Stimulated activated CD4-positive, alpha-beta T cell treated with anti-CD3 and anti-CD28 coated beads, TNF-alpha, amount 100 ng/mL, for 4 hours (primary cell): ENCODE measurements around the gene ARPC4.

ENCODE experiments used
- DNase-seq, 3 experiments: peaks; one replicate each; pipeline ENCODE4 v3.0.0-alpha.2; 2020; ENCODE audit warnings: low read depth in 3 of 3

The ARPC4 gene

DNA sequence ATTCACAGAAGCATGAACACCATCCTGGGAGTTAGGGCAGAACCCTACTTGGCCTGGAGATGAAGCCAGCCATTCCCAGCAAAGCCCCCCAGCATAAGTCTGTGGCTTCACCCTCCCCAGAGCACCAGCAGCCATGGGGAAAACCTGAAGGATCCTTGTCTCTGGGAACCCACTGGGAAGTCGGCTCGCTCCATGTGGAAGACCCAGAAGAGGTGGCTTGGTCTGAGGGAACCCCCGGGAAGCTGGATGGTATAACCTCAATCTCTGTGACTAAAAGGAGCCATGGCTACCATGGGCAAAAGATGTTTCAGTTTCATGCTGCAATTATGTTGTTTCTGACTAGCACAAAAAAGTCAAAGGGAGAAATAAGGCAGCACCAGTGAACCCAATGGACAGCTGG lies 62.7 kb downstream of the ARPC4 start:
- DNase-seq = no peak
